IPS-11a (cell line): ENCODE results near the gene RPL22L1.
A peak's percentile ranks its signal among the peaks of the same experiment; 100 is the strongest.
"Not testable (repeated sequence)": the region's sequence is repeated elsewhere in the genome, so short reads cannot be mapped to it uniquely, and the experiment has no call there.

ENCODE experiments used
- H3K4me3 ChIP-seq: one replicate; pipeline ENCODE4 v1.5.1; 2013; ENCODE audit warnings: low read depth, low read length, control low read depth

Gene RPL22L1

GRCh38 chr3:170869645-170870593 lies at the start of gene RPL22L1:
Gene RPL22L1 (minus strand): TSS chr3:170870195. CDS start chr3:170870167, 28 bp downstream.
- peak within 1 kb of the TSS; percentile 97 for H3K4me3 ChIP-seq

GRCh38 chr3:170918715-170919114 lies 48.7 kb upstream of the RPL22L1 start:
- no peak overlapping the region for H3K4me3 ChIP-seq

GRCh38 chr3:170914690-170915089 lies 44.7 kb upstream of the RPL22L1 start:
- H3K4me3 ChIP-seq = no peak overlapping the region

GRCh38 chr3:170914212-170914611 lies 44.2 kb upstream of the RPL22L1 start:
- no peak overlapping the region for H3K4me3 ChIP-seq

- no peak overlapping the region for H3K4me3 ChIP-seq
These were observed 41.1 kb upstream of the RPL22L1 start for GRCh38 chr3:170911051-170911450.

- H3K4me3 ChIP-seq = no peak overlapping the region
These were observed 40.5 kb upstream of the RPL22L1 start for GRCh38 chr3:170910542-170910941.

GRCh38 chr3:170909129-170909903 lies 39.3 kb upstream of the RPL22L1 start:
- no peak overlapping the region for H3K4me3 ChIP-seq

GRCh38 chr3:170908235-170909116 lies 38.5 kb upstream of the RPL22L1 start, which contains the start of gene EIF5A2:
Gene EIF5A2 (minus strand): TSS chr3:170908637. CDS start chr3:170907806, 831 bp downstream.
- peak within 1 kb of the TSS; percentile 61 for H3K4me3 ChIP-seq

- H3K4me3 ChIP-seq = peak overlapping the region; percentile 61
These were observed 37.7 kb upstream of the RPL22L1 start for GRCh38 chr3:170907637-170908234.

- no peak overlapping the region for H3K4me3 ChIP-seq
These were observed 35.9 kb upstream of the RPL22L1 start for GRCh38 chr3:170905862-170906261.

GRCh38 chr3:170903123-170903522 lies 33.1 kb upstream of the RPL22L1 start:
- H3K4me3 ChIP-seq = no peak overlapping the region

- no peak overlapping the region for H3K4me3 ChIP-seq
These were observed 29.5 kb upstream of the RPL22L1 start for GRCh38 chr3:170899455-170899854.

GRCh38 chr3:170897978-170898377 lies 28.0 kb upstream of the RPL22L1 start:
- H3K4me3 ChIP-seq = no peak overlapping the region

GRCh38 chr3:170897199-170897598 lies 27.2 kb upstream of the RPL22L1 start:
- not testable (repeated sequence) for H3K4me3 ChIP-seq

GRCh38 chr3:170896781-170897180 lies 26.8 kb upstream of the RPL22L1 start:
- no peak overlapping the region for H3K4me3 ChIP-seq

- H3K4me3 ChIP-seq = not testable (repeated sequence)
These were observed 26.3 kb upstream of the RPL22L1 start for GRCh38 chr3:170896333-170896732.

GRCh38 chr3:170893895-170894294 lies 23.9 kb upstream of the RPL22L1 start:
- no peak overlapping the region for H3K4me3 ChIP-seq

- H3K4me3 ChIP-seq = no peak overlapping the region
These were observed 19.6 kb upstream of the RPL22L1 start for GRCh38 chr3:170889630-170890029.

- H3K4me3 ChIP-seq = no peak overlapping the region
These were observed 19.1 kb upstream of the RPL22L1 start for GRCh38 chr3:170889132-170889531.
